ENCODE measurements around the gene SDF2L1.

DNA sequence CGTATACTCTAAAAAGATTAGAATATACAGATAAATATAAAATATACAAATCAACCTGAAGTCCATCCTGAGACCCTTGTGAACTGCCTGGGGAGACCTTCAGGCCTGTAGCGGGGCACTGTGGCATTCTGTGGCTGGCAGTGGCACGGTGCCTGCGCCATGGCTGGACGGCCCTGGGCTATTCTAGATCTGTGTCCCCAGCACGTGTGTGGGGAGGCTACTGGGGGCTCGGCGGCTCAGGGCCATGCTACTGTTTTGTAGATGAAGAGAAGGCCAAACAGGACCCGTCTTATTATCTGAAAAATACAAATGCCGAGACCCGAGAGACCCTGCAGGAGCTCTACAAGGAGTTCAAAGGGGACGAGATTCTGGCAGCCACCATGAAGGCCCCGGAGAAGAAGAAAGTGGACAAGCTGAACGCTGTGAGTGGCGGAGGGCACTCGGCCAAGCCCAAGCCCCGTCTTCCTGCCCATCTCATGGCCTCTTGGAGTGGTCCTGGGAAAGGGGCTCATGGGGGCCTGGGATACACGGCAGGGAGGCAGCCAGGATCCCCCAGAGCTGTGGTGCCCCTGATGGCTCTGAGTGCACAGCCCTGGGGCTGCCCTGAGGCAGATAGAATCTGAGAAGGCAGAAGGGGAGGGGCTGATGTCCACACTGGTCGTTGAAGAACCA is 42.5 kb downstream of the SDF2L1 start:
- TF ChIP-seq POLR2A (IDR thresholded peaks at IDR 0.05; ENCODE audit: low read depth, low read length) (no peak), POLR2AphosphoS5 (IDR thresholded peaks at IDR 0.05; ENCODE audit: low read depth, low read length) (no peak), SPI1 (IDR thresholded peaks at IDR 0.05; ENCODE audit: low read depth, low read length) (no peak), TAF1 (IDR thresholded peaks at IDR 0.05; ENCODE audit: low read depth, low read length) (no peak), POU2F2 (IDR thresholded peaks at IDR 0.05; ENCODE audit: low read depth, low read length) (no peak), PAX5 (IDR thresholded peaks at IDR 0.05; ENCODE audit: insufficient read depth, low read length, severe bottlenecking) (no peak)

Measured in GM12891 (cell line).